H9 (cell line): ENCODE results near the gene TSPO. TPM values are rescaled to one million over a fixed set of nuclear protein-coding genes. Genes with fewer than 3 reads are reported as not detected.

Experiments used
- DNase-seq: peaks from one replicate; pipeline ENCODE4 v3.0.0-alpha.2; 2017
- H2AFZ ChIP-seq: one replicate; pipeline ENCODE4 v1.6.1; 2013; ENCODE audit warnings: mild to moderate bottlenecking, low read length, control low read depth, moderate library complexity
- H2AK5ac ChIP-seq: 2 replicates; pipeline ENCODE4 v1.6.1; 2013; ENCODE audit warnings: low read length, control low read depth, mixed read lengths; ENCODE audit not compliant: insufficient read length
- H2BK120ac ChIP-seq: one replicate; pipeline ENCODE4 v1.6.1; 2013; ENCODE audit warnings: low read depth, mild to moderate bottlenecking, low read length, control low read depth, inconsistent platforms; ENCODE audit not compliant: poor library complexity, severe bottlenecking
- H2BK12ac ChIP-seq: 2 replicates; pipeline ENCODE4 v1.6.1; 2013; ENCODE audit warnings: low read length, control low read depth, mixed read lengths, low read depth; ENCODE audit not compliant: insufficient read length
- H2BK15ac ChIP-seq: 2 replicates; pipeline ENCODE4 v1.6.1; 2013; ENCODE audit warnings: low read depth, low read length, control low read depth
- H2BK20ac ChIP-seq: one replicate; pipeline ENCODE4 v1.6.1; 2013; ENCODE audit warnings: low read depth, mild to moderate bottlenecking, low read length, control low read depth, inconsistent platforms; ENCODE audit not compliant: poor library complexity, severe bottlenecking
- H2BK5ac ChIP-seq: 2 replicates; pipeline ENCODE4 v1.6.1; 2013; ENCODE audit warnings: low read length, control low read depth, mixed read lengths; ENCODE audit not compliant: insufficient read length
- H3K14ac ChIP-seq: 2 replicates; pipeline ENCODE4 v1.6.1; 2013; ENCODE audit warnings: low read length, control low read depth; ENCODE audit not compliant: insufficient read depth
- H3K18ac ChIP-seq: 2 replicates; pipeline ENCODE4 v1.6.1; 2013; ENCODE audit warnings: low read depth, mild to moderate bottlenecking, mixed read lengths, low read length, control low read depth; ENCODE audit not compliant: insufficient read length
- H3K23ac ChIP-seq: 2 replicates; pipeline ENCODE4 v1.6.1; 2013; ENCODE audit warnings: low read length, control low read depth, mixed read lengths, low read depth; ENCODE audit not compliant: insufficient read length
- H3K23me2 ChIP-seq: 2 replicates; pipeline ENCODE4 v1.6.1; 2013; ENCODE audit warnings: low read depth, mild to moderate bottlenecking, mixed read lengths, low read length, control low read depth; ENCODE audit not compliant: insufficient read length, poor library complexity, severe bottlenecking
- H3K27ac ChIP-seq: 2 replicates; pipeline ENCODE4 v1.5.1; 2013; ENCODE audit warnings: low read length, control low read depth, mixed read lengths, low read depth; ENCODE audit not compliant: insufficient read length
- H3K27me3 ChIP-seq: 2 replicates; pipeline ENCODE4 v1.6.1; 2013; ENCODE audit warnings: low read length, control low read depth, inconsistent platforms; ENCODE audit not compliant: insufficient read depth
- H3K4ac ChIP-seq: 2 replicates; pipeline ENCODE4 v1.6.1; 2013; ENCODE audit warnings: low read depth, mild to moderate bottlenecking, control low read depth, inconsistent platforms, low read length, moderate library complexity
- H3K4me1 ChIP-seq: 2 replicates; pipeline ENCODE4 v1.6.1; 2013; ENCODE audit warnings: low read length, control low read depth, inconsistent platforms; ENCODE audit not compliant: insufficient read depth
- H3K4me2 ChIP-seq: 2 replicates; pipeline ENCODE4 v1.6.1; 2013; ENCODE audit warnings: low read length, control low read depth, mixed read lengths; ENCODE audit not compliant: insufficient read length, insufficient read depth
- H3K56ac ChIP-seq: 2 replicates; pipeline ENCODE4 v1.6.1; 2013; ENCODE audit warnings: low read depth, mild to moderate bottlenecking, mixed read lengths, low read length, control low read depth; ENCODE audit not compliant: insufficient read length
- H3K79me1 ChIP-seq: 2 replicates; pipeline ENCODE4 v1.6.1; 2013; ENCODE audit warnings: low read depth, mild to moderate bottlenecking, moderate library complexity, low read length, control low read depth, inconsistent platforms; ENCODE audit not compliant: insufficient read depth, poor library complexity, severe bottlenecking
- H3K79me2 ChIP-seq: 2 replicates; pipeline ENCODE4 v1.6.1; 2013; ENCODE audit warnings: low read length, control low read depth, inconsistent platforms; ENCODE audit not compliant: insufficient read depth
- H3K9ac ChIP-seq: 2 replicates; pipeline ENCODE4 v1.6.1; 2013; ENCODE audit warnings: low read length, control low read depth, mixed read lengths; ENCODE audit not compliant: insufficient read length; ENCODE audit errors: extremely low read depth
- H3K9me3 ChIP-seq: one replicate; pipeline ENCODE4 v1.6.1; 2013; ENCODE audit warnings: low read depth, low read length, inconsistent platforms; ENCODE audit not compliant: control insufficient read depth
- H3T11ph ChIP-seq: one replicate; pipeline ENCODE4 v1.6.1; 2013; ENCODE audit warnings: mild to moderate bottlenecking, low read length, control low read depth, inconsistent platforms
- H4K20me1 ChIP-seq: one replicate; pipeline ENCODE4 v1.6.1; 2013; ENCODE audit not compliant: control insufficient read depth, insufficient read length, insufficient read depth
- H4K5ac ChIP-seq: 2 replicates; pipeline ENCODE4 v1.6.1; 2013; ENCODE audit warnings: low read depth, mild to moderate bottlenecking, mixed read lengths, low read length, control low read depth; ENCODE audit not compliant: insufficient read length
- H4K8ac ChIP-seq: replicated peaks from 2 replicates; pipeline ENCODE4 v1.6.1; 2013; ENCODE audit warnings: low read length, control low read depth, mixed read lengths, low read depth; ENCODE audit not compliant: insufficient read length
- H4K91ac ChIP-seq: 2 replicates; pipeline ENCODE4 v1.6.1; 2013; ENCODE audit warnings: low read depth, mild to moderate bottlenecking, moderate library complexity, mixed read lengths, low read length, control low read depth; ENCODE audit not compliant: insufficient read length
- H3K27ac Mint-ChIP-seq, 3 experiments: 2 replicates in 2 of 3; 3 replicates in 1 of 3; pipeline ENCODE4 v1.8.0; 2020 to 2021; ENCODE audit warnings: mixed read lengths in 3 of 3, mild to moderate bottlenecking in 1 of 3, moderate library complexity in 1 of 3
- H3K27me3 Mint-ChIP-seq: 2 replicates; pipeline ENCODE4 v1.8.0; 2021; ENCODE audit warnings: low read depth, mild to moderate bottlenecking, moderate library complexity, mixed read lengths
- H3K36me3 Mint-ChIP-seq, 3 experiments: 2 replicates in 2 of 3; 3 replicates in 1 of 3; pipeline ENCODE4 v1.8.0; 2020 to 2021; ENCODE audit warnings: low read depth in 3 of 3, mixed read lengths in 3 of 3; ENCODE audit not compliant: insufficient read depth in 1 of 3
- H3K4me1 Mint-ChIP-seq, 2 experiments: 2 replicates each; pipeline ENCODE4 v1.8.0; 2020; ENCODE audit warnings: mixed read lengths in 2 of 2
- H3K4me3 Mint-ChIP-seq, 2 experiments: 2 replicates in 1 of 2; 3 replicates in 1 of 2; pipeline ENCODE4 v1.8.0; 2020 to 2021; ENCODE audit warnings: mild to moderate bottlenecking in 2 of 2, mixed read lengths in 2 of 2, moderate library complexity in 1 of 2
- H3K9me3 Mint-ChIP-seq, 2 experiments: 2 replicates in 1 of 2; 3 replicates in 1 of 2; pipeline ENCODE4 v1.8.0; 2020; ENCODE audit warnings: mild to moderate bottlenecking in 2 of 2, mixed read lengths in 2 of 2, moderate library complexity in 1 of 2
- CTCF ChIP-seq: fragments of 200-600 bp; sonication (generic); conservative IDR thresholded peaks from 3 replicates; pipeline ENCODE4 v1.8.0; 2021; ENCODE audit warnings: antibody characterized with exemption, mild to moderate bottlenecking
- WGBS: extraction: QIAGEN DNeasy Blood & Tissue Kit; methylation state at CpG from one replicate; pipeline ENCODE4 v1.1.7; 2013; ENCODE audit warnings: missing lambda C conversion rate, low lambda C conversion rate, mixed read lengths; ENCODE audit not compliant: insufficient read length; ENCODE audit errors: extremely low coverage; 5-methylcytosine and 5-hydroxymethylcytosine counted together
- total RNA-seq: library from RNA; stranded (reverse); gene quantifications from 2 replicates; pipeline ENCODE4 v1.2.1, GENCODE V29; 2021

TSPO gene
- total RNA-seq, 1 experiment from 2014 or later = 14.8 TPM

GRCh38 chr22:43200031-43200430, 48.7 kb downstream of the TSPO start:
- Histone ChIP-seq H3K4ac (no peak overlapping the region), H3K79me2 (no peaks in the 10 kb centered on the region), H2BK12ac (no peak overlapping the region), H4K8ac (no peak overlapping the region), H3K27ac (no peak overlapping the region), H3K4me2 (no peak overlapping the region), H2AK5ac (no peak overlapping the region), H2BK20ac (no peak overlapping the region), H2AFZ (no peak overlapping the region), H3K79me1 (no peaks in the 10 kb centered on the region), H2BK5ac (no peak overlapping the region), H4K20me1 (no peaks in the 10 kb centered on the region), H3K27me3 (no peaks in the 10 kb centered on the region), H3K9me3 (no peaks in the 10 kb centered on the region), H3K9ac (no peak overlapping the region), H3K4me1 (no peaks in the 10 kb centered on the region), H3K23me2 (no peaks in the 10 kb centered on the region), H3K56ac (no peak overlapping the region), H4K91ac (no peak overlapping the region), H3T11ph (no peak overlapping the region), H4K5ac (no peak overlapping the region), H3K14ac (no peak overlapping the region), H3K23ac (no peak overlapping the region), H2BK120ac (no peak overlapping the region), H2BK15ac (no peak overlapping the region), H3K18ac (no peak overlapping the region)
- no peaks in the 10 kb centered on the region for H3K36me3 Mint-ChIP-seq
- TF ChIP-seq CTCF = no peak
- H3K4me3 Mint-ChIP-seq = no peak overlapping the region
- no peaks in the 10 kb centered on the region for H3K9me3 Mint-ChIP-seq
- H3K27ac Mint-ChIP-seq = no peak overlapping the region
- no CpG with 5 or more reads among the region's 17 CpGs for WGBS
- no peak for DNase-seq
- peaks cover 6% of the 10 kb centered on the region for H3K27me3 Mint-ChIP-seq
- peaks cover 14 to 21% of the 10 kb centered on the region in 2 experiments for H3K4me1 Mint-ChIP-seq
